ENCODE measurements around the gene ENOX1.

DNA sequence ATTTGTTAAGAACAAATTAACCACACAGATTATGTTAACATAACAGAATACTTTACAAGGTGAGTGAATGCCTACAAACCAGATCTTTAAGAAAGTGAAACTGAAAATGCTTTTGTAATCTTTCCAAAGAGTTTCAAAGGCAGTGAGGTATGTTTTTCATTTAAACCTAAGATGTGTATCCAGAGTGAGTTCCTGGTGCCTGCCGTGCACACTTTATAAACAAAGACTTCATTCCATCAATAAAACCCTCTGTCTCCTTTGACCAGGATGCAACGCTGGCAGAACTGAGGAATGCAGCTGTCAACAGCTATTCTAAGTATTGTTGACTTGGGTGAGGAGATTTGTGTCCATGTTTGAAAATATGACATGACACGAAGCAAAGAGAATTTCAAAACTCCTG is 418.8 kb downstream of the ENOX1 start:
- TF ChIP-seq SUZ12 (IDR thresholded peaks at IDR 0.05), result no peak
- no peak for TF ChIP-seq HDGF (IDR thresholded peaks at IDR 0.05; ENCODE audit: borderline replicate concordance)
- TF ChIP-seq SP1 (IDR thresholded peaks at IDR 0.05), result no peak
- TF ChIP-seq NFRKB (IDR thresholded peaks at IDR 0.05), result no peak
- TF ChIP-seq TARDBP (IDR thresholded peaks at IDR 0.05), result no peak
- TF ChIP-seq ELF4 (IDR thresholded peaks at IDR 0.05), result no peak
- no peak for TF ChIP-seq FOXM1 (IDR thresholded peaks at IDR 0.05; ENCODE audit: borderline replicate concordance)
- no peak for TF ChIP-seq ARNT (IDR thresholded peaks at IDR 0.05)
- TF ChIP-seq ZNF384 (IDR thresholded peaks at IDR 0.05), result no peak
